ENCODE measurements around the gene SOCS2.

SOCS2 gene

GRCh38 chr12:93563807-93564538 is 8.5 kb upstream of the SOCS2 start:
- DNase-seq = no peak
- intact Hi-C loops (cut with DNase I) = no loop called here

GRCh38 chr12:93565760-93566159 is 6.7 kb upstream of the SOCS2 start:
- no peak for DNase-seq
- intact Hi-C loops (cut with DNase I) = loop anchor here (5.0 kb wide), 2 partner anchors 63 to 112 kb away; partner anchors contain the start of gene CRADD

- no peak for DNase-seq
- intact Hi-C loops (cut with DNase I) = loop anchor here (5.0 kb wide), 2 partner anchors 65 to 110 kb away; partner anchors contain the start of gene CRADD
These were observed 5.3 kb upstream of the SOCS2 start for GRCh38 chr12:93567174-93567573.

GRCh38 chr12:93568091-93568490 is 4.4 kb upstream of the SOCS2 start:
- DNase-seq = no peak
- intact Hi-C loops (cut with DNase I) = loop anchor here (5.0 kb wide), 2 partner anchors 66 to 109 kb away; partner anchors contain the start of gene CRADD

GRCh38 chr12:93569301-93569655 is 3.2 kb upstream of the SOCS2 start:
- intact Hi-C loops (cut with DNase I) = loop anchor here (5.0 kb wide), 2 partner anchors 67 to 108 kb away; partner anchors contain the start of gene CRADD
- DNase-seq = no peak

GRCh38 chr12:93569656-93570551 is 2.6 kb upstream of the SOCS2 start:
- DNase-seq = peak; percentile 62 to 92 (median 82)

GRCh38 chr12:93570552-93571364 is 1.7 kb upstream of the SOCS2 start:
- peak; percentile 84 to 98 (median 93) for DNase-seq
- intact Hi-C loops (cut with DNase I) = loop anchor here (2.0 to 5.0 kb wide), 2 partner anchors 172 to 532 kb away; no protein-coding TSS in a partner anchor

More at GRCh38 chr12:93569656-93570551, 2.6 kb upstream of the SOCS2 start:
- intact Hi-C loops (cut with DNase I) = loop anchor here (2.0 to 5.0 kb wide), 4 partner anchors 68 to 533 kb away; partner anchors contain the start of gene CRADD

- peak in 39 of 42 donors; percentile 7 to 74 (median 47) for DNase-seq
- intact Hi-C loops (cut with DNase I) = loop anchor here (2.0 to 5.0 kb wide), 2 partner anchors 171 to 531 kb away; no protein-coding TSS in a partner anchor
These were observed 1.0 kb upstream of the SOCS2 start for GRCh38 chr12:93571365-93571924.

GRCh38 chr12:93572712-93573551 is 457 bp downstream of the SOCS2 start:
- peak in 36 of 42 donors; percentile 7 to 64 (median 36) for DNase-seq
- intact Hi-C loops (cut with DNase I) = loop anchor here (5.0 kb wide), 1 partner anchor 169 kb away; no protein-coding TSS in a partner anchor

GRCh38 chr12:93573552-93574223 is 1.2 kb downstream of the SOCS2 start:
- peak in 5 of 42 donors; percentile 9 to 52 (median 14) for DNase-seq
- intact Hi-C loops (cut with DNase I) = loop anchor here (5.0 kb wide), 1 partner anchor 169 kb away; no protein-coding TSS in a partner anchor

- no peak for DNase-seq
- intact Hi-C loops (cut with DNase I) = no loop called here
These were observed 4.7 kb downstream of the SOCS2 start for GRCh38 chr12:93577222-93577621.

- DNase-seq = no peak
- intact Hi-C loops (cut with DNase I) = no loop called here
These were observed 5.7 kb downstream of the SOCS2 start for GRCh38 chr12:93578221-93578620.

GRCh38 chr12:93580682-93581081 is 8.2 kb downstream of the SOCS2 start:
- intact Hi-C loops (cut with DNase I) = no loop called here
- DNase-seq = no peak

- intact Hi-C loops (cut with DNase I) = no loop called here
- no peak for DNase-seq
These were observed 8.9 kb downstream of the SOCS2 start for GRCh38 chr12:93581370-93581769.

GRCh38 chr12:93582351-93582750 is 9.9 kb downstream of the SOCS2 start:
- intact Hi-C loops (cut with DNase I) = no loop called here

GRCh38 chr12:93583627-93584392 is 11.3 kb downstream of the SOCS2 start:
- no peak for DNase-seq
- intact Hi-C loops (cut with DNase I) = no loop called here

More at GRCh38 chr12:93582351-93582750, 9.9 kb downstream of the SOCS2 start:
- no peak for DNase-seq

Data from head of caudate nucleus (tissue), 42 donors.